ENCODE results near the gene FRMD4B.
A peak's percentile ranks its signal among the peaks of the same experiment; 100 is the strongest.

Gene FRMD4B

DNA sequence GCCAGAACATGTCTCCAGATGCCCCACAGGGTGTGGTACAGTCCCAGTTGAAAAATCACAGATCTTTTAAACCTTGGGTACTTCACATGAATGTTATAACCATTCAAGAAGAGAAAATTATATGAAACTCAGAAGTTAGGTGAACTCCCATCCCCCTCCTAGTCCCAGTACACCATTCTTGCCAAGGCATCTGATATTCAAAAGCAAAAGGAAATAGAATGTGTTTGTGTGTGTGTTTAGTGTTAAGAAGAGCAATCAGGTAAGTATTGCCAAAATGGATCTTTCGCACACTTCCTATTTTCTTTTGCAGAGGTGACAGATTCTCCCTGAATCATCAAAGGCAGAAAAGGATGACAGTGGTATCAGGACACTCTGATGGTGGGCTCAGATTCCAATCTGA, 219.4 kb downstream of the FRMD4B start:
- no peak for DNase-seq

DNA sequence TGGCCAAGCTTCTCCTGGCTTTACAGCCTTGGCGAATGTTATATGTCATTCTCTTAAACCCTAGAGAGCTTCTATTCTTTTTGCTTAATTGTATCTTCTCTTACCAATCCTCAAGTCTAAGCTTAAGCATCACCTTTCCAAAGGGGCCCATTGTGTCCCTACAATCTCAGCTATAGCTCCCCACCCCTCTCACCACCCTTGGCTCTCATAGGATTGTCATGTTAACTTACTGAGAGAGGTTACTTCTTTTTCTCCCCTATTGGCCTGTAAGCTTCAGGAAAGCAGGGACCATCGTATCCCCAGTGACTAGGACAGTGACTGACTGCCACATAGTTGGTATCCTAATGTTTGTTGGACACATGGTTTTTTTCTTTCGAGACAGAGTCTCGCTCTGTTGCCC, 220.1 kb downstream of the FRMD4B start:
- DNase-seq: no peak

- no peak for DNase-seq
Measured at GRCh38 chr3:69164296-69164695, 221.6 kb downstream of the FRMD4B start.

DNA sequence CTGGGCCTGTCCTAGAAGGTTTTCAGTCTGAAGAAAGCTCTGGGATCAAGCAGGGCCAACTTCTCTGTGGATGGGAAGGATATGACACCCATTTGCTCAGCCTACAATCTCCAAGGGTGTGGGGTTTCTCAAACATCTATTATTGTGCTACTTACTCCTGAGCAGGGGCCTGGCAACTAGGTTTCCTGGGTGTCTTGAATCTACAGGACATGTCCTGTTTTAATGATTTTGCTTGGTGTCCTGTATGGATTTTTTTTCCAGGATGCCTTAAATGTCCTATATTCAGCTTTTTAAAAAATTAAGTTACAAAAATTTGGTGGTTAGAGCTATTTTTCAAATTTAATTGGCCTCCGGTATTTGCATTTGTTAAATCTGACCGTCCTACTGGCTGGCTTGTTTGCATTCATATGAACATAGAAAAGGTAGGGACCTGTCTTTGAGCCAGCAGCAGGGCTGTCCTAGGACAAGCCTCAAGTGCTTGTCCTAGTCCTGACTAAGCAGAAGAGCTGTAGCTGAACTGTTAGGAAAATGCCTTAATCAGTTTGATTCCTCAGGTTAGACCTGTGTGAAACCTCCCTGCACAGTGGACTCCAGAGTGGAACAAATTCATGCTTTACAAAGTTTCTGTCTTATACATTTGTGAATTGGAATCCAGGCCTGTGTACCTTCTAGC, 223.4 kb downstream of the FRMD4B start:
- no peak for DNase-seq

- peak in 1 of 2 experiments; percentile 32 for DNase-seq
Measured at GRCh38 chr3:69161587-69162307, 224.1 kb downstream of the FRMD4B start.

DNA sequence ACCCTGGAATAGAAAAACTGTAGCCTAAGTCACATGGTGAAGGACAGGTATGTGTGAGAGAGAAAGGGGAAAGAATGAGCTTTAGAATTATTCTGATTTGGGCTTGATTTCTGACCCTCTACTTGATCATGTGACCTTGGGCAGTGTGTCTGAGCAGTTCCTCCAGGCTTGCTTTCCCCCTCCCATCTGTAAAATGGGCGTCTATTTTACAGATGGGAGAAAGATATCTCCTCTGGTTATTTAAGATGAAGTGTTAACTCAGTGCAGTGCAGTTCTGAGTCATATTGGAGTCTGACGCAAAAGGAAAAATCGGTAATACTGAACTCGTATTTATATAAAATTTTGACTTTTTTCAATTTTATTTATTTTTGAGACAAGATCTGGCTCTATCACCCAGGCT, 225.4 kb downstream of the FRMD4B start:
- DNase-seq: no peak

DNA sequence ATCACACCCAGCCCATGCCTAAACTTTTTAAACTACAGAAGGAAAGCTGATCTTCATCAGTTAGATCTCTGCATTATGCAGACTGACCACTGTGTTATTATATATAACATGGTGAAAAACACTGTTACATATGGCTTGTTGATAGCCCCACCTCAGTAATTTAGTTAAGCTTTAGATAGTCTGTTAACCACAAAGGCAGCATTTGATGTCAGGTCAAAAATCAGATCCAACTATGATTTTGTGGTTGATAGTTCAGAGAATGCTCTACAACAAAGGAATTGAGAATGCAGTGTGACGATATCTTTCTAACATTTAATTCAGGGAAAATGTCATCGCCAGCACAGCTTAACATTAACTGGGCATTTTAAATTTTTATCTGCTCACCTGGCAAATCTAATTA, 225.8 kb downstream of the FRMD4B start:
- DNase-seq: no peak

GRCh38 chr3:69149586-69149985, 236.3 kb downstream of the FRMD4B start:
- no peak for DNase-seq

DNA sequence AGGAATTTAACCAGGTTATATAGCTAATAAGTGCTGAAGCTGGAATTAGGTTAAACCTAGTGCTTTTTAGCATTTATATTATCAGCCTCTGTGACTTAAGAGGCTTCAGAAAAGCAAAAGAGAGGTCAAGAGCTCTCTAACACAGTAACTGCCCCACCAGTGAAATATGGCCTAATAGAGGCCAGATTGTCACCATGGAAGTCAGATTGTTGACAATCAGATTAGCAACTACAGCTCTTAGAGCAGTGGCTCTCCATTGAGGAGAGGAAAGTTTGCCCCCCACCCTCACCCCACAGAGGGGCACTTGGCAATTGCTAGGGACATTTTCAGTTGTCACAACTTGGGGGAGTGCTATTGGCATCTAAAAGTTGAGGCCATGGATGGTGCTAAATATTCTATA, 240.2 kb downstream of the FRMD4B start:
- no peak for DNase-seq

DNA sequence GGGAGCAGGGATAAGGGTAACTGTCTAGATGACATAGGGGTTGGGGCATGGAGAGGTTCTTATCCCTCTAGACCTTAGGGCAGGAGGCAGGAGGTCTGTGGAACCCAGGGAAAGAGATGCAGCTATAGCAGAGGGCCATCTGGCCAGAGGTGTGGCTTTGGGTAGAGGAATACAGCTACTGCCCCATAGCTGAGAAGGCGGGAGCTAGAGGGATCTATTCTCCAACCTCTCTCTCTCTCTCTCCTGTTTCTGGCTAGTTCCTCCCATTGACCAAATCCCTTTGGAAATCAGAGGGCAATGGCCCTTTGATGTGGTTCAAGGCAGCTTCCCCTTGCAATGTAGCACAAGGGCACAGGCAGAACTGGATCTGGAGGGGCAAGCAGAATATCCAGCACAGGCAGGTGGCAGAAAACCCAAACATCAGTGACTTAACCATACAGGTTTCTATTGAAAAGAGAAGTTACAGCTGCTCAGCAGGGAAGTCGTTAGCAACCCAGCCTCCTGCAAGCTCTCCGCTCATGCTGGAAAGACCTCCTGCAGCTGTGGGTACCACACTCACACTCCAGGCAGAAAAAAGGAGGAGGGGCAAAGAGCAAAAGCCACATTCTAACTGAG, 241.2 kb downstream of the FRMD4B start:
- no peak for DNase-seq

- DNase-seq: no peak
Measured at GRCh38 chr3:69143612-69144011, 242.3 kb downstream of the FRMD4B start.

GRCh38 chr3:69142797-69143454, 243.0 kb downstream of the FRMD4B start:
- DNase-seq: no peak

DNA sequence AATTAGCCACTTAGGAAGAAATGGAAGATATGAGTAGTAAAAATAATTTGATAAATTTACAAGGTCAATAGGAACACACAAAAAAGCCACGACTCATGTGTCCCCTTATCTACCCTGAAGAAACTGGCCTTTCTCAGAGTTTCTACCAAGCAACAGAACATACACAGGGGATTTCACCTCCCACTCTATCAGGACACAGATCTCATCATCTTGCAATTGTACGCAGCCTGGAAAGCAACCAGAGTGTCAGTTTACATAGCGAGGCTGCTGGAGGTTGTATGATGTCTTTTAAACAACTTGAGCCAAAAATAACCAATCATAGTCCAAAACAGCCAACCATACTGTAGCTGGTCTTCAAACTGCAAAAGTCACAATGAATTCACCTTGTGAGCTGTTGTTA, 243.8 kb downstream of the FRMD4B start:
- DNase-seq: no peak

- DNase-seq: no peak
Measured at GRCh38 chr3:69141313-69141712, 244.6 kb downstream of the FRMD4B start.

DNA sequence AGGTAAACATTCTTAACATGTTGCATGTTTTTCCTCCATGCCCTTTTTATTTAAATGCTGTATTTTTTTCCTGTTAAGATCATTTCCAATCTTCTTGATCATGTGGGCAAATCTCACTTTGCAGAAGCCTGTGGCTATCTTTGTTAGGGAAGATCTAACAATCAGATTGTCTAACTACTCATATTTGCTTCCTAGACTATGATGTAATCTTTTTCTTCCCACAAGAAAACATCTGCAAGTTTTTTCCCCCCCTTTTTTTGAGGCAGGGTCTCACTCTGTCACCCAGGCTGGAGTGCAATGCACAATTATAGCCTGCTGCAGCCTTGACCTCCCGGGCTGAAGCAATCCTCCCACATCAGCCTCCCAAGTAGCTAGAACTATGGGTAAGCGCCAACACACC, 248.5 kb downstream of the FRMD4B start:
- no peak for DNase-seq

DNA sequence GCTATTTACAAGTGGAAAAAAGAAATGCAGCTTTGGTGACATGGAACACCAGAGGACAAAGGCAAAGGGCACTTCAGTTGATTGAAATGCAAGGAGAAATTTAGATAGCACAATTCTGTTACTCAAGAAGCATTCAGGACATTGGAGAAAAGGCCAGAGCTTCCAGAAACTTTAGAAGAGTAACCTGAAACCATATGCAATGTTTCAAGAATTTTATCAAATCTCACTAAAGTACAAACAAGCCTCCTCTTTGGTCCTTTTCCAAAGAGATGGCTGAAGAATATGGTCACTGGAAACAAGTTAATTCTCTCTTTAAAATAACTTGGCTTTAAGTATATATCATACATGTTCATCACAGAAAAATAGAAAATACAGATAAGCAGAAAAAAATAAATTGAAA, 248.9 kb downstream of the FRMD4B start:
- DNase-seq: no peak

GRCh38 chr3:69130689-69131088, 255.2 kb downstream of the FRMD4B start:
- no peak for DNase-seq

GRCh38 chr3:69129531-69129930, 256.4 kb downstream of the FRMD4B start:
- no peak for DNase-seq

DNA sequence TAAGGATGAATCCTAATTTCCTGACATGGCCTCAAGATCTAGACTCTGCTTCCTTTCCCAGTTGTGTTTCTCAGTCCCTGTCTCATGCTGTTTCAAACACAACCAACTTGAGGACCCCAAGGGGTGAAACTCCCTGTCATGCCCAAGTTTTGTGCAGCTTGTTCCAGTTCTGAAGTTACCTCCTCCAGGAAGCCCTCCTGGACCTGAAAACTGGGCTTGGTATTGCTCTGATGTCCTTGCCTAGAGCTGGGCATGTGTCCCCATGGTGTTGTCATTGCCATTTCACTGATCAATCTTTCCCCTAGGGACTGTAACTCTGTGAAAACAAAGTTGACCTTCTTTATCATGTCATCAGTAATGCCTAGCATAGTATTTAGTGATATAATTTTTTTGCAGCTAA, 257.4 kb downstream of the FRMD4B start:
- DNase-seq: no peak

- DNase-seq: no peak
Measured at GRCh38 chr3:69126999-69127398, 258.9 kb downstream of the FRMD4B start.

GRCh38 chr3:69126216-69126615, 259.7 kb downstream of the FRMD4B start:
- no peak for DNase-seq

- no peak for DNase-seq
Measured at GRCh38 chr3:69122403-69122802, 263.5 kb downstream of the FRMD4B start, which contains the start of gene LMOD3. Gene LMOD3 (minus strand): TSS chr3:69122595. CDS start chr3:69122386, 209 bp downstream.

DNA sequence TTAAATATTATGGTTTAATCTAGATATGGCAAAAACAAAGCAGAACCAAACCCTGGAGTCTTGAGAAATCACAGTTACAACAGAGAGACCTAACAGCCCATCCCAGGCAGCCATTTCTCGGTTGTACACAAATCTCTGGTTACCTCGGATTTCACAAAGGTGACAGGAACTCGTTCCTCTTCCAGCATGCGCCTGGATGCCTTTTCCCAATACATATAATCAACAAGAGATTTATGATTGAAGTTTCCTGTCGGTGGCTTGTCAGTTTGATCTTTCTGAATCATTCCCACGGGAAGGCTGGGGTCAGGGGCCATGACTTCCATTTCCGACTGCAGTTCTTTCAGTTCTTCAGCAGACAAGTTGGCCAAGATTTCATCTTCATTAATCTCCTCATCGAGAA, 263.9 kb downstream of the FRMD4B start:
- DNase-seq: no peak

DNA sequence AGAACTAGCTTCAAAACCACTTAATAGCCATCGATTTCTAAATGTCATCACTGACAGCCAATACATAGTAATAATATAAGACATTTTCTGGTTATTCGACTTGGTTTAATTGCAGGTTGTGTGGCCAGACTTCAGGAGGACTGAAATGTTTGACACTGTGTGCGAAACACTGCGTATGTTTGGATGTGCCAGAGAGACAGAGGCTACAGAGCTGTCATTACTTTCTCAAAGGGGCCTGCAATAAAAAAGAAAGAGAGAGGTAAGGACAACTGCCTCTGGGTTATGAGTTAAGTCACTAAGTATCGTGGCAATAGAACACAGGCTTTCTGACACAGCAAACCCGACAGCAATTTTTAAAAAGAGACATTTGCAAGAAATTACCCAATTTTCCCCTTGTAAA, 264.4 kb downstream of the FRMD4B start:
- no peak for DNase-seq
